SK-N-MC (cell line): ENCODE measurements around the gene ROS1.

Source experiments
- EZH2 ChIP-seq: fragments of 200-600 bp; sonication (generic); IDR thresholded peaks from one replicate; pipeline ENCODE4 v1.6.1; 2017; ENCODE audit warnings: antibody characterized with exemption
- FOXP2 ChIP-seq: optimal IDR thresholded peaks from 2 replicates; pipeline ENCODE3; 2011; ENCODE audit warnings: mild to moderate bottlenecking, moderate library complexity; ENCODE audit not compliant: insufficient read depth; ENCODE audit errors: extremely low read length, control extremely low read depth
- POLR2AphosphoS5 ChIP-seq: IDR thresholded peaks from 2 replicates; pipeline ENCODE4 v1.6.1; 2012; ENCODE audit warnings: mild to moderate bottlenecking, low read depth, low read length, borderline replicate concordance

GRCh38 chr6:117371492-117371891 lies 54.2 kb downstream of the ROS1 start:
- TF ChIP-seq POLR2AphosphoS5 (no peak), EZH2 (no peak), FOXP2 (no peak)
